ENCODE results near the gene TMEM38A. TPM values are rescaled to one million over a fixed set of nuclear protein-coding genes. Genes with fewer than 3 reads are reported as not detected.
"Not testable (repeated sequence)": the region's sequence is repeated elsewhere in the genome, so short reads cannot be mapped to it uniquely, and the experiment has no call there.

TMEM38A gene
- polyA plus RNA-seq, 1 donor from 2014 or later = 8.6 TPM

GRCh38 chr19:16668176-16668575 is 7.2 kb downstream of the TMEM38A start:
- Histone ChIP-seq H2AFZ (ENCODE audit: low read depth, low read length) (no peak overlapping the region), H3K4me3 (ENCODE audit: low read length) (no peak overlapping the region), H3K36me3 (ENCODE audit: insufficient read depth, low read length) (no peaks in the 10 kb centered on the region), H4K20me1 (ENCODE audit: insufficient read depth) (no peaks in the 10 kb centered on the region), H3K27ac (ENCODE audit: low read length) (no peak overlapping the region), H3K9ac (ENCODE audit: low read length) (no peak overlapping the region), H3K27me3 (ENCODE audit: insufficient read depth, low read depth, low read length) (no peaks in the 10 kb centered on the region), H3F3A (ENCODE audit: insufficient read depth, low read length, poor library complexity, severe bottlenecking) (no peaks in the 10 kb centered on the region), H3K79me2 (replicated peaks; ENCODE audit: insufficient read depth, low read length) (no peaks in the 10 kb centered on the region), H3K9me2 (ENCODE audit: insufficient read depth, low read length) (no peaks in the 10 kb centered on the region), H3K9me3 (ENCODE audit: low read length) (no peaks in the 10 kb centered on the region), H3K4me2 (ENCODE audit: low read length) (no peak overlapping the region)
- no peak for TF ChIP-seq SMC3 (conservative IDR thresholded peaks at IDR 0.05; ENCODE audit: poor library complexity)
- no peak for TF ChIP-seq TAF1 (IDR thresholded peaks at IDR 0.05; ENCODE audit: low read depth)
- TF ChIP-seq REST (IDR thresholded peaks at IDR 0.05; ENCODE audit: borderline replicate concordance) = no peak
- TF ChIP-seq MXI1 (conservative IDR thresholded peaks at IDR 0.05; ENCODE audit: poor library complexity, severe bottlenecking) = no peak
- TF ChIP-seq CTCF (IDR thresholded peaks at IDR 0.05; ENCODE audit: poor library complexity, severe bottlenecking) = no peak
- TF ChIP-seq POLR2AphosphoS5 (IDR thresholded peaks at IDR 0.05) = no peak
- no peak for TF ChIP-seq EZH2 (IDR thresholded peaks at IDR 0.05; ENCODE audit: borderline replicate concordance, insufficient read depth, low read length, poor library complexity, severe bottlenecking)
- no peak for TF ChIP-seq EP300 (conservative IDR thresholded peaks at IDR 0.05; ENCODE audit: poor library complexity, severe bottlenecking)
- no peak for TF ChIP-seq RAD21 (conservative IDR thresholded peaks at IDR 0.05)

- H3F3A ChIP-seq (ENCODE audit: insufficient read depth, low read length, poor library complexity, severe bottlenecking); H3K27ac ChIP-seq (ENCODE audit: low read length); H3K9me2 ChIP-seq (ENCODE audit: insufficient read depth, low read length); H3K79me2 ChIP-seq (replicated peaks; ENCODE audit: insufficient read depth, low read length); H4K20me1 ChIP-seq (ENCODE audit: insufficient read depth); H3K27me3 ChIP-seq (ENCODE audit: insufficient read depth, low read depth, low read length); H3K36me3 ChIP-seq (ENCODE audit: insufficient read depth, low read length); H3K4me2 ChIP-seq (ENCODE audit: low read length); H2AFZ ChIP-seq (ENCODE audit: low read depth, low read length); H3K9me3 ChIP-seq (ENCODE audit: low read length); H3K9ac ChIP-seq (ENCODE audit: low read length); H3K4me3 ChIP-seq (ENCODE audit: low read length): not testable (repeated sequence)
These were observed 7.8 kb downstream of the TMEM38A start for GRCh38 chr19:16668702-16669101.

DNA sequence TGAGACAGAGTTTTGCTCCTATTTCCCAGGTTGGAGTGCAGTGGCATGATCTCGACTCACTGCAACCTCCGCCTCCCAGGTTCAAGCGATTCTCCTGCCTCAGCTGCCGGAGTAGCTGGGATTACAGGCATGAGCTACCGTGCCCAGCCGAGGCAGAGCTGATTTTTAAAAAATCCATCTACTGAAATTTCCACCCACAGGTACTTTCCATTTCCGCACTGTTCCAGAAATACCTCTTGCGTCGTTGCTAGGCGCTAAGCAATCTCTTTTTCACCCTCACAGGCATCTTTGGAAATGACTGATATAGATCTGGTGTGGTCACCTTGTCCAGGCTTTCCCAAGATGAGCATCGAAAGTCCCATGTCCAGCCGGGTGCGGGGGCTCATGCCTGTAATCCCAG is 9.4 kb downstream of the TMEM38A start:
- H3K36me3 ChIP-seq (ENCODE audit: insufficient read depth, low read length) = no peaks in the 10 kb centered on the region
- no peaks in the 10 kb centered on the region for H3K9me2 ChIP-seq (ENCODE audit: insufficient read depth, low read length)
- H3K9ac ChIP-seq (ENCODE audit: low read length) = no peak overlapping the region
- no peak overlapping the region for H3K27ac ChIP-seq (ENCODE audit: low read length)
- H3K79me2 ChIP-seq (replicated peaks; ENCODE audit: insufficient read depth, low read length) = no peaks in the 10 kb centered on the region
- H3K4me3 ChIP-seq (ENCODE audit: low read length) = no peak overlapping the region
- no peak overlapping the region for H2AFZ ChIP-seq (ENCODE audit: low read depth, low read length)
- H3F3A ChIP-seq (ENCODE audit: insufficient read depth, low read length, poor library complexity, severe bottlenecking) = no peaks in the 10 kb centered on the region
- H3K9me3 ChIP-seq (ENCODE audit: low read length) = no peaks in the 10 kb centered on the region
- TF ChIP-seq MXI1 (conservative IDR thresholded peaks at IDR 0.05; ENCODE audit: poor library complexity, severe bottlenecking) (no peak), TAF1 (IDR thresholded peaks at IDR 0.05; ENCODE audit: low read depth) (no peak), EZH2 (IDR thresholded peaks at IDR 0.05; ENCODE audit: borderline replicate concordance, insufficient read depth, low read length, poor library complexity, severe bottlenecking) (no peak), EP300 (conservative IDR thresholded peaks at IDR 0.05; ENCODE audit: poor library complexity, severe bottlenecking) (no peak), REST (IDR thresholded peaks at IDR 0.05; ENCODE audit: borderline replicate concordance) (no peak), SMC3 (conservative IDR thresholded peaks at IDR 0.05; ENCODE audit: poor library complexity) (no peak), RAD21 (conservative IDR thresholded peaks at IDR 0.05) (no peak)
- H3K4me2 ChIP-seq (ENCODE audit: low read length) = no peak overlapping the region
- H4K20me1 ChIP-seq (ENCODE audit: insufficient read depth) = no peaks in the 10 kb centered on the region
- no peaks in the 10 kb centered on the region for H3K27me3 ChIP-seq (ENCODE audit: insufficient read depth, low read depth, low read length)

Measured in neural cell (in vitro differentiated cells).